Mucosa of descending colon (tissue), 3 donors: ENCODE measurements around the gene CHURC1. TPM values are rescaled to one million over a fixed set of nuclear protein-coding genes. Genes with fewer than 3 reads are reported as not detected.
A peak's percentile ranks its signal among the peaks of the same experiment; 100 is the strongest.

Source experiments
- ATAC-seq: fragments of 200-7000 bp; cut with Tn5 transposase; one replicate; pipeline ENCODE4 v1.9.1; 2020; ENCODE audit warnings: mild to moderate bottlenecking, moderate library complexity
- DNase-seq, 3 donors: peaks; one replicate each; pipeline ENCODE4 v3.0.0-alpha.2; 2020
- H3K36me3 ChIP-seq: fragments of 200-600 bp; one replicate; pipeline ENCODE4 v1.8.0; 2021; ENCODE audit warnings: low read depth, mild to moderate bottlenecking
- H3K4me1 ChIP-seq: fragments of 200-600 bp; one replicate; pipeline ENCODE4 v1.8.0; 2021; ENCODE audit warnings: low read depth, mild to moderate bottlenecking
- H3K4me3 ChIP-seq: fragments of 200-600 bp; one replicate; pipeline ENCODE4 v1.8.0; 2021; ENCODE audit warnings: mild to moderate bottlenecking
- H3K9me3 ChIP-seq: fragments of 200-600 bp; one replicate; pipeline ENCODE4 v1.8.0; 2021; ENCODE audit warnings: mild to moderate bottlenecking
- CTCF ChIP-seq: fragments of 200-600 bp; IDR thresholded peaks from one replicate; pipeline ENCODE4 v1.8.0; 2022; ENCODE audit warnings: antibody characterized with exemption, mild to moderate bottlenecking
- intact Hi-C, 2 donors: fragments of 100-400 bp; cut with DNase I in 1 of 2; cut with micrococcal nuclease in 1 of 2; formaldehyde crosslinking; loops; one replicate each; pipeline versions ENCODE4 v1.11.0 to v1.11.1; 2022; cut with DNase I, micrococcal nuclease
- total RNA-seq, 3 donors: library from RNA; stranded (reverse); fragmentation: NEBNext Ultra II Directional in 2 of 3; extraction: Animal tissue kit (Norgen Biotek cat#: 25700) in 2 of 3; gene quantifications; one replicate each; pipeline versions ENCODE4 v1.2.1 to v1.2.4, GENCODE V29; 2021 to 2023
- donor health status: DM: no; HTN: no; CAD: no; lungs with moderate emphysema.
- donor health status: DM: no; HTN: no; CAD: no.
- donor health status: DM: no; HTN: yes; CAD: no.

Gene CHURC1
- total RNA-seq, 3 donors from 2014 or later, result 52.4 to 66.5 (median 65.4) TPM

- H3K9me3 ChIP-seq, result no peaks in the 10 kb centered on the region
- H3K4me1 ChIP-seq, result no peaks in the 10 kb centered on the region
- TF ChIP-seq CTCF, result no peak
- no peak for DNase-seq
- no peaks in the 10 kb centered on the region for H3K36me3 ChIP-seq
- intact Hi-C loops, result no loop called here
- no peak for ATAC-seq
- H3K4me3 ChIP-seq, result no peak overlapping the region
Measured at GRCh38 chr14:64950889-64951288, 36.6 kb downstream of the CHURC1 start.

- intact Hi-C loops, result no loop called here
- H3K36me3 ChIP-seq, result no peaks in the 10 kb centered on the region
- TF ChIP-seq CTCF, result no peak
- H3K4me1 ChIP-seq, result no peaks in the 10 kb centered on the region
- H3K4me3 ChIP-seq, result no peak overlapping the region
- no peaks in the 10 kb centered on the region for H3K9me3 ChIP-seq
- ATAC-seq (no peak), DNase-seq (no peak)
Measured at GRCh38 chr14:64951291-64951690, 37.0 kb downstream of the CHURC1 start.

- H3K9me3 ChIP-seq, result no peaks in the 10 kb centered on the region
- ATAC-seq (no peak), DNase-seq (no peak)
- intact Hi-C loops, result no loop called here
- no peak overlapping the region for H3K4me3 ChIP-seq
- no peaks in the 10 kb centered on the region for H3K36me3 ChIP-seq
- H3K4me1 ChIP-seq, result no peaks in the 10 kb centered on the region
- no peak for TF ChIP-seq CTCF
Measured at GRCh38 chr14:64951724-64952123, 37.5 kb downstream of the CHURC1 start.

- no peak for DNase-seq
- Histone ChIP-seq H3K36me3 (no peaks in the 10 kb centered on the region), H3K4me1 (no peaks in the 10 kb centered on the region), H3K4me3 (no peak overlapping the region), H3K9me3 (no peaks in the 10 kb centered on the region)
- peak; percentile 27 for ATAC-seq
- no peak for TF ChIP-seq CTCF
- intact Hi-C loops, result no loop called here
Measured at GRCh38 chr14:64952598-64953309, 38.5 kb downstream of the CHURC1 start.

- no peaks in the 10 kb centered on the region for H3K36me3 ChIP-seq
- TF ChIP-seq CTCF, result no peak
- ATAC-seq (no peak), DNase-seq (no peak)
- no peak overlapping the region for H3K4me3 ChIP-seq
- H3K9me3 ChIP-seq, result no peaks in the 10 kb centered on the region
- no peaks in the 10 kb centered on the region for H3K4me1 ChIP-seq
- intact Hi-C loops, result no loop called here
Measured at GRCh38 chr14:64953310-64953654, 39.0 kb downstream of the CHURC1 start.

- H3K4me1 ChIP-seq, result no peaks in the 10 kb centered on the region
- H3K9me3 ChIP-seq, result no peaks in the 10 kb centered on the region
- DNase-seq (no peak), ATAC-seq (no peak)
- no peaks in the 10 kb centered on the region for H3K36me3 ChIP-seq
- no peak for TF ChIP-seq CTCF
- intact Hi-C loops, result no loop called here
- H3K4me3 ChIP-seq, result no peak overlapping the region
Measured at GRCh38 chr14:64953661-64954060, 39.4 kb downstream of the CHURC1 start.
